GM12875 (cell line): Measurements from ENCODE around the gene PPP6R2.
A peak's percentile ranks its signal among the peaks of the same experiment; 100 is the strongest.

ENCODE experiments used
- H3K4me3 ChIP-seq: one replicate; pipeline ENCODE4 v1.5.1; 2011; ENCODE audit warnings: low read depth, low read length, control low read depth
- CTCF ChIP-seq: IDR thresholded peaks from 2 replicates; pipeline ENCODE4 v1.5.1; 2011; ENCODE audit warnings: low read depth, mild to moderate bottlenecking, control low read depth, inconsistent platforms, low read length, moderate library complexity, borderline replicate concordance; ENCODE audit not compliant: insufficient read depth

PPP6R2 gene

GRCh38 chr22:50447576-50448551 is 104.7 kb downstream of the PPP6R2 start:
- TF ChIP-seq CTCF = no peak
- H3K4me3 ChIP-seq = no peak overlapping the region

- TF ChIP-seq CTCF = no peak
- H3K4me3 ChIP-seq = no peak overlapping the region
Measured at GRCh38 chr22:50452649-50453048, 109.5 kb downstream of the PPP6R2 start.

GRCh38 chr22:50454556-50455075 is 111.5 kb downstream of the PPP6R2 start:
- no peak overlapping the region for H3K4me3 ChIP-seq

GRCh38 chr22:50455201-50455600 is 112.1 kb downstream of the PPP6R2 start:
- no peak for TF ChIP-seq CTCF
- H3K4me3 ChIP-seq = no peak overlapping the region

More at GRCh38 chr22:50454556-50455075, 111.5 kb downstream of the PPP6R2 start:
- TF ChIP-seq CTCF = no peak

- TF ChIP-seq CTCF = no peak
Measured at GRCh38 chr22:50456026-50456425, 112.9 kb downstream of the PPP6R2 start.

GRCh38 chr22:50456466-50457234 is 113.5 kb downstream of the PPP6R2 start:
- H3K4me3 ChIP-seq = no peak overlapping the region
- TF ChIP-seq CTCF = peak; percentile 47

More at GRCh38 chr22:50456026-50456425, 112.9 kb downstream of the PPP6R2 start:
- H3K4me3 ChIP-seq = no peak overlapping the region
